Ovary (tissue), 3 donors: Measurements from ENCODE around the gene SEPTIN2.
A peak's percentile ranks its signal among the peaks of the same experiment; 100 is the strongest.

Experiments
- CTCF ChIP-seq, 3 donors: fragments of 450-650 bp in 2 of 3; fragments of 200-600 bp in 1 of 3; IDR thresholded peaks; one replicate each; pipeline versions ENCODE4 v1.5.1 to v1.8.0; 2016 to 2022; ENCODE audit warnings: antibody characterized with exemption in 3 of 3, mild to moderate bottlenecking in 1 of 3
- EP300 ChIP-seq: sonication (generic); formaldehyde crosslinking; IDR thresholded peaks from one replicate; pipeline ENCODE4 v1.6.1; 2017; ENCODE audit warnings: antibody characterized with exemption
- POLR2A ChIP-seq: fragments of 450-650 bp; IDR thresholded peaks from one replicate; pipeline ENCODE4 v1.6.1; 2017; ENCODE audit warnings: antibody characterized with exemption, mild to moderate bottlenecking, moderate library complexity
- donor health status: DM: no; HTN: no; CAD: no.

GRCh38 chr2:241268716-241269445 lies 46.8 kb upstream of the SEPTIN2 start:
- no peak for TF ChIP-seq POLR2A
- TF ChIP-seq CTCF (IDR thresholded peaks at IDR 0.05): peak in 1 of 3 donors; percentile 7
- TF ChIP-seq EP300: no peak
